BLaER1 (cell line): ENCODE data around the gene MKRN1.
"Not testable (repeated sequence)": the region's sequence is repeated elsewhere in the genome, so short reads cannot be mapped to it uniquely, and the experiment has no call there.

Experiments
- H3K27ac ChIP-seq: shearing (Covaris generic); formaldehyde crosslinking; 2 replicates; pipeline ENCODE4 v1.8.1; 2022
- H3K27me3 ChIP-seq: shearing (Covaris generic); formaldehyde crosslinking; 2 replicates; pipeline ENCODE4 v1.8.1; 2022
- H3K36me3 ChIP-seq: shearing (Covaris generic); formaldehyde crosslinking; 2 replicates; pipeline ENCODE4 v1.8.1; 2022
- H3K4me1 ChIP-seq: shearing (Covaris generic); formaldehyde crosslinking; 2 replicates; pipeline ENCODE4 v1.8.1; 2022
- H3K4me2 ChIP-seq: shearing (Covaris generic); formaldehyde crosslinking; 2 replicates; pipeline ENCODE4 v1.8.1; 2022
- H3K4me3 ChIP-seq: shearing (Covaris generic); formaldehyde crosslinking; 2 replicates; pipeline ENCODE4 v1.8.1; 2022
- H3K9ac ChIP-seq: shearing (Covaris generic); formaldehyde crosslinking; 2 replicates; pipeline ENCODE4 v1.8.1; 2022
- H3K9me3 ChIP-seq: shearing (Covaris generic); formaldehyde crosslinking; 2 replicates; pipeline ENCODE4 v1.8.1; 2022
- H4K20me1 ChIP-seq: shearing (Covaris generic); formaldehyde crosslinking; 2 replicates; pipeline ENCODE4 v1.8.1; 2022
- Cebpa-rat ChIP-seq: shearing (Covaris generic); IDR thresholded peaks from 2 replicates; pipeline ENCODE4 v1.8.1; 2022

MKRN1 gene

DNA sequence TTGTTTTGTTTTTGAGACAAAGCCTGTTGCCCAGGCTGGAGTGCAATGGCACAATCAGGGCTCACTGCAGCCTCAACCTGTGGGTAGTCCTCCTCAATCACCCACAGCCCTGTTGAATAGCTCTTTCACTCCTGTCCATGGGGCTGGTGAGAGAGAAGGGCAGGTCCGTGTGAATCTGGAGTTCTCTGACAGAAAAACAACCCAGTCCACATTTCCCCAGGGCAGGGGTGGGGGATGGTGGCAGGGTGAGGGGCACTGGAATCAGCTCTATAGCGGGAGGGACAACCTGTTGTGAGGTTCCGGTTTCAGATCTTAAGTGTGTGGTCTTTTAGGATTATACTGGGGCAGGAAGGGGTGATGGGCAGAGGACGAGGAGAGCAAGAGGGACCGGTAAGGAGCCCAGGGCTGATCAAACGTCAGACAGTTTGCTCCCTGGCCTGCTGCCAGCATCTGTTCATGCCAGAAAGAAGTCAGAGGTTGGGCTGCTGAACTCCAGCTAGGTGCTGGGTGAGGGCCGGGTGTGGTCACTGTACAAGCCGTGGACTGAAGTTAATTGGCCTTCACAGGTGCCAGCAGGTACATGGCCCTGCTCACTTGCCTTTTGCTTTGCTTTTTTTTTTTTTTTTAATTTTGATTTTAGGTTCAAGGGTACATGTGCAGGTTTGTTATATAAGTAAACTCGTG lies 33.2 kb upstream of the MKRN1 start:
- TF ChIP-seq Cebpa-rat = no peak
- Histone ChIP-seq H3K4me2 (peak overlapping the region; percentile 56), H3K36me3 (no peaks in the 10 kb centered on the region), H3K4me3 (no peak overlapping the region), H4K20me1 (no peaks in the 10 kb centered on the region), H3K4me1 (peaks cover 10% of the 10 kb centered on the region), H3K9me3 (no peaks in the 10 kb centered on the region), H3K9ac (0 out of 2 replicates have a peak overlapping the region, but pooled peaks have one; percentile 24), H3K27ac (peak overlapping the region; percentile 46; the same call in 1 of the 2 replicates), H3K27me3 (no peaks in the 10 kb centered on the region)

DNA sequence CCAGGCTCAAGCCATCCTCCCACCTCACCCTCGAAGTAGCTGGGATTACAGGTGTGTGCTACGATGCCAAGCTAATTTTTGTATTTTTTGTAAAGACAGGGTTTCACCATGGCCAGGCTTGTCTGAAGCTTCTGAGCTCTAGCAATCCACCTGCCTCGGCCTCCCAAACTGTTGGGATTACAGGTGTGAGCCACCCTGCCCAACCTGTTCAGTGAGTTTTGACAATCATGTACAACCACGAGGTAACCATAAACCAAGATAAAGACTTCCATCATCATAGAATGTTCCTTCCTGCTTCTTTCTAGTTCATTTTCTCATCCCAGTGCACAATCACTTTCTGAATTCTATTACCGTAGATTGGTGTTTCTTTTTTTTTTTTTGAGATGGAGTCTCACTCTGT lies 30.5 kb upstream of the MKRN1 start:
- Histone ChIP-seq H3K36me3 (no peaks in the 10 kb centered on the region), H4K20me1 (no peaks in the 10 kb centered on the region), H3K4me2 (no peak overlapping the region), H3K27me3 (no peaks in the 10 kb centered on the region), H3K4me1 (peaks cover 21% of the 10 kb centered on the region), H3K9ac (no peak overlapping the region), H3K9me3 (no peaks in the 10 kb centered on the region), H3K4me3 (no peak overlapping the region), H3K27ac (no peak overlapping the region)
- no peak for TF ChIP-seq Cebpa-rat

DNA sequence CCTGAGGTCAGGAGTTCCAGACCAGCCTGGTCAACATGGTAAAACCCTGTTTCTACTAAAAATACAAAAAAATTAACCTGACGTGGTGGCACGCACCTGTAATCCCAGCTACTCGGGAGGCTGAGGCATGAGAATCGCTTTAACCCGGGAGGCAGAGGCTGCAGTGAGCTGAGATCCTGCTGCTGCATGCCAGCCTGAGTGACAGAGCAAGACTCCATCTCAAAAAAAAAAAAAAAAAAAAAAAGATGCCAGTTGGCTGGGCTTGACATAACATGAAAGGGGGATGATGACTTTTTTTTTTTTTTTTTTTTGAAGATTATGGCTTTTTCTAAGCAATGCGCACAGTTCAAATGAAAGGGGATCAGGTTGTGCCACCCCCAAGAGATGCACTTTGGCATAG lies 28.3 kb upstream of the MKRN1 start:
- H3K9me3 ChIP-seq, H3K27ac ChIP-seq, H3K36me3 ChIP-seq, H3K9ac ChIP-seq, H3K27me3 ChIP-seq, H4K20me1 ChIP-seq, H3K4me3 ChIP-seq, H3K4me2 ChIP-seq: not testable (repeated sequence)
- peaks cover 18% of the 10 kb centered on the region for H3K4me1 ChIP-seq

DNA sequence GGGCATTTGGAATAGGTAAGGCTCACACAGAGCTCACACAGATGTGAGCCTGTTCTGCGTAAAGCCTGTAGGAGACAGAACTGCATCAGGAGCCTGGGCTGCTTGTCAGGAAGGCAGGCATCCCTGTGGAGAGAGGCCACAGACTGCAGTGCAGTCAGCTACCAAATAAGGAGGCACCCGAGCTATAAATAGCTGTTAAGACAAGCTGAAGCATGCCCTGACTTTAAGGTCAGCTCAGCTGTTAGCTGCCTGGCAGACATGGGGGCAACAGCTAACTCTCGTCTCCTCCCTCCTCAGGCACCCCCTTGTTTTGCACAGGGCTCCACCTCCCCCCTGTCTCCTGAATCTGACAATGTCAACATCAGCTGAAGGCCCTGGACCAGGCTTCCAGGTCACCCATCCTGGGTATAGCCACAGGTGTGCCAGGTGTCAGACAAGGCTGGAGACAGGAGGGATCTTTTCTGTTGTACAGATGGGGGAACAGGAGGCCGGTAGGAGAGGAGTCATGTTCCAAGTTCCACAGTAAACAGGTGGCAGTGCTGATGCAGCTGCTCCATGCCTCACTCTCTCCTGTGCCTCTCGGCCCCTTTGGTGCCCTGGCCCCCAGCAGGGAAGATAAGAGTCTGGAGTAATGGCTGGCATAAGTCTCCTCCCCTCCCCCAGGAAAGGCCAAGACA lies 27.6 kb upstream of the MKRN1 start:
- peaks cover 12% of the 10 kb centered on the region for H3K4me1 ChIP-seq
- no peaks in the 10 kb centered on the region for H4K20me1 ChIP-seq
- H3K9ac ChIP-seq = no peak overlapping the region
- H3K36me3 ChIP-seq = no peaks in the 10 kb centered on the region
- TF ChIP-seq Cebpa-rat = no peak
- H3K27ac ChIP-seq = no peak overlapping the region
- H3K4me2 ChIP-seq = peak overlapping the region; percentile 36
- no peaks in the 10 kb centered on the region for H3K9me3 ChIP-seq
- H3K27me3 ChIP-seq = no peaks in the 10 kb centered on the region
- no peak overlapping the region for H3K4me3 ChIP-seq

DNA sequence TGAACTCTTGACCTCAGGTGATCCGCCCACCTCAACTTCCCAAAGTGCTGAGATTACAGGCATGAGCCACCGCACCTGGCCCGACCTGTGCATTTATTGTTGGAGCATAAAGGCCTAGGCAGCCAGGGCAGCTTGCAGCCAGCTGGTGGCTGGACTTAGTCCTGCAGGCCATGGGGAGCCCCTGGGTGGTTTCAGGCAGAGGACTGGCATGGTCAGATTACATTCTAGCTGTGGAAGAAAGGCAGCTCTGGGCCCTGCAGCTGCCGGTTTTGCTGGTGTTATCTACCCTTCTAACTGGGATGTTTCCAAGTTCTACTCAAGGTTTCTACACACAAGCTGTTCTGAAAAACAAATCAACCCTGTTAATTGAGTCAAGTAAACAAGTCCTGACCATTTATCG lies 22.7 kb upstream of the MKRN1 start:
- Histone ChIP-seq H3K4me3 (no peak overlapping the region), H4K20me1 (no peaks in the 10 kb centered on the region), H3K36me3 (no peaks in the 10 kb centered on the region), H3K27me3 (no peaks in the 10 kb centered on the region), H3K4me2 (no peak overlapping the region), H3K4me1 (peaks cover 7% of the 10 kb centered on the region), H3K9ac (no peak overlapping the region), H3K9me3 (no peaks in the 10 kb centered on the region), H3K27ac (no peak overlapping the region)
- no peak for TF ChIP-seq Cebpa-rat

DNA sequence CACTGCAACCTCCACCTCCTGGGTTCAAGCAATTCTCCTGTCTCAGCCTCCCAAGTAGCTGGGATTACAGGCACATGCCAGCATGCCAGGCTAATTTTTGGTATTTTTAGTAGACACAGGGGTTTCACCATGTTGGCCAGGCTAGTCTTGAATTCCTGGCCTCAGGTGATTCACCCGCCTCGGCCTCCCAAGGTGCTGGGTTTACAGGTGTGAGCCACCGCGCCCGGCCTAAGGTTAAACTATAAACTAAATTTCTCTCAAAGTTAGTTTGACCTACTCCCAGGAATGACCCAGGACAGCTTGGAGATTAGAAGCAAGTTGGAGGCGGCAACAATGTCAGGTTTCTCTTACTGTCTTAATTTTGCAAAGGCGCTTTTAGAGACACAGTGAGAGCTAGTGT lies 18.5 kb upstream of the MKRN1 start:
- not testable (repeated sequence) for H3K9me3 ChIP-seq, H3K4me1 ChIP-seq, H3K27ac ChIP-seq, H4K20me1 ChIP-seq, H3K4me2 ChIP-seq, H3K4me3 ChIP-seq, H3K36me3 ChIP-seq, H3K27me3 ChIP-seq, H3K9ac ChIP-seq

DNA sequence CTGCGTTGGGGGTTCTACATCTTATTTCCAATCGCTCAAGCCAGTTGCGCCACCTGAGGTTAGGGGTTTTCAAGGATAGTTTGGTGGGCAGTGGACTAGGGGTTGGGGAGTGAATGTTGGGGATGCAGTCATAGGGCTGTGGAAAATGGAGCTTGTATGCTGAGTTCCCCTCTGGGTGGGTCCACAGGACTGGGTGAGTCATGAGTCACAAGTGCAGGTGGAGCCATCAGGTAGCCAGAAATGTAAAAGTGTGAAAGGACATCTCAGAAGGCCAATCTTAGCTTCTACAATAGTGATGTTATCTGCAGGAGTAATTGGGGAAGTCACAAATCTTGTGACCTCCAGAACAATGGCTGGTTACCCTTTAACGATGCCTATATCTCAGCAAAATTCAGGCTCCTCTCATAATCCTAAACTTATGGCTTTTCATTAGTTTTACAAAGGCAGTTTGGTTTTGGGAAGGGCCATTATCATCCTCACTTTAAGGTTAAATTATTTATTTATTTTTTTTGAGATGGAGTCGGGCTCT lies 18.0 kb upstream of the MKRN1 start:
- TF ChIP-seq Cebpa-rat = no peak
- Histone ChIP-seq H4K20me1 (no peaks in the 10 kb centered on the region), H3K27me3 (no peaks in the 10 kb centered on the region), H3K4me3 (no peak overlapping the region), H3K9me3 (no peaks in the 10 kb centered on the region), H3K27ac (no peak overlapping the region), H3K36me3 (no peaks in the 10 kb centered on the region), H3K4me2 (no peak overlapping the region), H3K9ac (no peak overlapping the region), H3K4me1 (no peaks in the 10 kb centered on the region)

DNA sequence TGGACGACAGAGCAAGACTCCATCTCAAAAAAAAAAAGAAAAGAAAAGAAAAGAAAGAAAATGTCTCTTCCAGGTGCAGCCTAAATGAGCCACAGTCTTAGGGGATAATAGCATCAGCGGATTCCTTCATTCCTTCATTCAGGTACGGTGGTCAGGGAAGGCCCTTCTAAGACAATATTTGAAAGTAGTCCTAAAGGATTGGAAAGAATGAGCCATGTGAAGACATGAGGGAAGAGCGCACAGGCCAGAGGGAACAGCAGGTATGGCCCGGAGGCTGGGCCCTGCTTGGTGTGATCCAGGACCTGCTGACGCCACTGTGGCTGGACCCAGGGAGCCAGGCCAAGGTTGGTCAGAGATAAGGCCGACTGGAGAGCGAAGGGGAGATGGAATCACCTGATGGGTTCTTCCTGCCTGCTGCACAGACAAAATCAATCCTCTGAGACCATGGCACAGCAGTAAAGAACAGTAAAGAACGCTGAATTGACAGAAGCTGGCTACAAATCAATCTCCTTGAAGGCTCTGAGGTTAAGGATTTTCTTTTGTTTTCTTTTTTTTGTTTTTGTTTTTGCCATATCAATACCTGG lies 16.3 kb upstream of the MKRN1 start:
- Histone ChIP-seq H3K4me3 (no peak overlapping the region), H3K36me3 (no peaks in the 10 kb centered on the region), H3K27ac (no peak overlapping the region), H4K20me1 (no peaks in the 10 kb centered on the region), H3K27me3 (no peaks in the 10 kb centered on the region), H3K4me2 (no peak overlapping the region), H3K4me1 (no peaks in the 10 kb centered on the region), H3K9me3 (no peaks in the 10 kb centered on the region), H3K9ac (no peak overlapping the region)
- no peak for TF ChIP-seq Cebpa-rat

DNA sequence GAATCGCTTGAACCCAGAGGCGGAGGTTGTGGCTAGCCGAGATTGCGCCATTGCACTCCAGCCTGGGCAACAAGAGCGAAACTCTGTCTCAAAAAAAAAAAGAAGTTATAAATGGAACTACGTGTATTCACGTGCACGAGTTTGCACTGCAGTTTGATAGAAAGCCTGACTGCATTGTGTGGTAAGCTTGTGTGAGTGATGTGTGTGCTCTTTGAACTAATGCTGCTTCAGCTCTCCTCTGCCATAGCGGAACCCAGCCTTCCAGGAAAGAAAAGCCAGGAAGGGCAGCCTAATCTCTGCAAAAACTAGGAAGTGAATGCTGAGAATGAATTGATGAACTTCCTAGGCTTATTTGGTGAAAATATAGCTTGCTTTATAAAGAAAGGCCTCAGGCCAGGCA lies 15.6 kb upstream of the MKRN1 start:
- Histone ChIP-seq H3K36me3 (no peaks in the 10 kb centered on the region), H4K20me1 (no peaks in the 10 kb centered on the region), H3K9me3 (no peaks in the 10 kb centered on the region), H3K4me1 (no peaks in the 10 kb centered on the region), H3K4me2 (no peak overlapping the region), H3K27me3 (no peaks in the 10 kb centered on the region), H3K4me3 (no peak overlapping the region), H3K9ac (no peak overlapping the region), H3K27ac (no peak overlapping the region)
- TF ChIP-seq Cebpa-rat = no peak

DNA sequence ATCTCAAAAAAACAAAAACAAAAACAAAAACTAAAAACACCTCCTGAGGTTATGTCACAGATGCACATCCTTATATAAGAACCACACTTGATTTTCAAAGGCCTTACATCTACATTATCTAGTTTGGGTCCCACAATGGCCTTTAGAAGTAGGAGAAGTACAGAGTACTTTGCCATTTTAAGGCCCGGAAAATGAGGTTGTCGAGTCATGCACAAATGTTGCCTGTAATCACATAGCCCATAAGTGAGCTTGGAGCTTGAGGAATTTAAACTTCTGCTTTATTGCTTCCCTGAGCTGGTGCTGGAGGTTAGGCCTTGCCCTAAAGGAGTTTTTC lies 9.7 kb upstream of the MKRN1 start:
- Histone ChIP-seq H3K4me3 (no peak overlapping the region), H4K20me1 (no peaks in the 10 kb centered on the region), H3K27ac (no peak overlapping the region), H3K9ac (no peak overlapping the region), H3K4me2 (no peak overlapping the region), H3K36me3 (no peaks in the 10 kb centered on the region), H3K4me1 (no peaks in the 10 kb centered on the region), H3K9me3 (no peaks in the 10 kb centered on the region), H3K27me3 (no peaks in the 10 kb centered on the region)
- no peak for TF ChIP-seq Cebpa-rat
